ENCODE data around the gene KDM1B. TPM values are rescaled to one million over a fixed set of nuclear protein-coding genes. Genes with fewer than 3 reads are reported as not detected.

The KDM1B gene
- total and polyA plus RNA-seq, 9 of the 15 experiments (the other 6 are each of a cell fraction or from before 2014, with no cell fraction given) = 1.4 to 58.9 (median 36.3) TPM

GRCh38 chr6:18155864-18156421, 721 bp downstream of the KDM1B start (continued):
- TF ChIP-seq CREB3 (tag; conservative IDR thresholded peaks at IDR 0.05; ENCODE audit: low read depth) (no peak), ZNF408 (CRISPR knock-in tag; IDR thresholded peaks at IDR 0.05; ENCODE audit: low read depth) (no peak), FOS (IDR thresholded peaks at IDR 0.05; ENCODE audit: extremely low read depth, insufficient read length) (no peak), HDGF (IDR thresholded peaks at IDR 0.05) (no peak), KDM2B (CRISPR knock-in tag; IDR thresholded peaks at IDR 0.05) (peak; percentile 56; the same call in 1 of the 2 replicates), KLF1 (tag; IDR thresholded peaks at IDR 0.05) (no peak), KHSRP (IDR thresholded peaks at IDR 0.05) (no peak), LCOR (CRISPR knock-in tag; IDR thresholded peaks at IDR 0.05) (0 out of 2 replicates have a peak, but pooled peaks have one; percentile 64), MAFK (IDR thresholded peaks at IDR 0.05; ENCODE audit: low read length) (no peak), ZNF75A (CRISPR knock-in tag; IDR thresholded peaks at IDR 0.05) (no peak), HNRNPK (IDR thresholded peaks at IDR 0.05; ENCODE audit: low read depth, low read length, poor library complexity, severe bottlenecking) (no peak), ARID2 (IDR thresholded peaks at IDR 0.05) (no peak), SP2 (IDR thresholded peaks at IDR 0.05; ENCODE audit: extremely low read depth, low read depth, low read length, poor library complexity, severe bottlenecking) (no peak), EP300 (IDR thresholded peaks at IDR 0.05; ENCODE audit: low read length) (0 out of 2 replicates have a peak, but pooled peaks have one; percentile 1), HNRNPLL (IDR thresholded peaks at IDR 0.05; ENCODE audit: low read depth, low read length, poor library complexity, severe bottlenecking) (no peak), RAD51 (IDR thresholded peaks at IDR 0.05; ENCODE audit: borderline replicate concordance, low read depth) (no peak), CBX3 (IDR thresholded peaks at IDR 0.05; ENCODE audit: borderline replicate concordance in 1 of 2, low read length in 2 of 2) (peak in 1 of 2 experiments; percentile 40; a peak in 1 of 3 replicates), MITF (IDR thresholded peaks at IDR 0.05) (no peak), THRAP3 (IDR thresholded peaks at IDR 0.05; ENCODE audit: borderline replicate concordance) (no peak), CC2D1A (IDR thresholded peaks at IDR 0.05) (no peak), NR2F6 (CRISPR knock-in tag; IDR thresholded peaks at IDR 0.05) (no peak), FOXP4 (CRISPR knock-in tag; IDR thresholded peaks at IDR 0.05; ENCODE audit: borderline replicate concordance) (peak; percentile 30; the same call in 1 of the 2 replicates), TGIF2 (CRISPR knock-in tag; IDR thresholded peaks at IDR 0.05) (no peak; the same call in 1 of the 2 replicates)
- TF ChIP-seq, protein P1, sequence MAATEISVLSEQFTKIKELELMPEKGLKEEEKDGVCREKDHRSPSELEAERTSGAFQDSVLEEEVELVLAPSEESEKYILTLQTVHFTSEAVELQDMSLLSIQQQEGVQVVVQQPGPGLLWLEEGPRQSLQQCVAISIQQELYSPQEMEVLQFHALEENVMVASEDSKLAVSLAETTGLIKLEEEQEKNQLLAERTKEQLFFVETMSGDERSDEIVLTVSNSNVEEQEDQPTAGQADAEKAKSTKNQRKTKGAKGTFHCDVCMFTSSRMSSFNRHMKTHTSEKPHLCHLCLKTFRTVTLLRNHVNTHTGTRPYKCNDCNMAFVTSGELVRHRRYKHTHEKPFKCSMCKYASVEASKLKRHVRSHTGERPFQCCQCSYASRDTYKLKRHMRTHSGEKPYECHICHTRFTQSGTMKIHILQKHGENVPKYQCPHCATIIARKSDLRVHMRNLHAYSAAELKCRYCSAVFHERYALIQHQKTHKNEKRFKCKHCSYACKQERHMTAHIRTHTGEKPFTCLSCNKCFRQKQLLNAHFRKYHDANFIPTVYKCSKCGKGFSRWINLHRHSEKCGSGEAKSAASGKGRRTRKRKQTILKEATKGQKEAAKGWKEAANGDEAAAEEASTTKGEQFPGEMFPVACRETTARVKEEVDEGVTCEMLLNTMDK (IDR thresholded peaks at IDR 0.05; ENCODE audit: borderline replicate concordance, insufficient read depth, low read depth, low read length, poor library complexity, severe bottlenecking) = peak; percentile 51

Measured in K562 (cell line).